HK-2 (cell line): Measurements from ENCODE around the gene STIMATE.

ENCODE experiments used
- DNase-seq: peaks from one replicate; pipeline ENCODE4 v3.0.0-alpha.2; 2018; ENCODE audit not compliant: unreplicated experiment

STIMATE gene

DNA sequence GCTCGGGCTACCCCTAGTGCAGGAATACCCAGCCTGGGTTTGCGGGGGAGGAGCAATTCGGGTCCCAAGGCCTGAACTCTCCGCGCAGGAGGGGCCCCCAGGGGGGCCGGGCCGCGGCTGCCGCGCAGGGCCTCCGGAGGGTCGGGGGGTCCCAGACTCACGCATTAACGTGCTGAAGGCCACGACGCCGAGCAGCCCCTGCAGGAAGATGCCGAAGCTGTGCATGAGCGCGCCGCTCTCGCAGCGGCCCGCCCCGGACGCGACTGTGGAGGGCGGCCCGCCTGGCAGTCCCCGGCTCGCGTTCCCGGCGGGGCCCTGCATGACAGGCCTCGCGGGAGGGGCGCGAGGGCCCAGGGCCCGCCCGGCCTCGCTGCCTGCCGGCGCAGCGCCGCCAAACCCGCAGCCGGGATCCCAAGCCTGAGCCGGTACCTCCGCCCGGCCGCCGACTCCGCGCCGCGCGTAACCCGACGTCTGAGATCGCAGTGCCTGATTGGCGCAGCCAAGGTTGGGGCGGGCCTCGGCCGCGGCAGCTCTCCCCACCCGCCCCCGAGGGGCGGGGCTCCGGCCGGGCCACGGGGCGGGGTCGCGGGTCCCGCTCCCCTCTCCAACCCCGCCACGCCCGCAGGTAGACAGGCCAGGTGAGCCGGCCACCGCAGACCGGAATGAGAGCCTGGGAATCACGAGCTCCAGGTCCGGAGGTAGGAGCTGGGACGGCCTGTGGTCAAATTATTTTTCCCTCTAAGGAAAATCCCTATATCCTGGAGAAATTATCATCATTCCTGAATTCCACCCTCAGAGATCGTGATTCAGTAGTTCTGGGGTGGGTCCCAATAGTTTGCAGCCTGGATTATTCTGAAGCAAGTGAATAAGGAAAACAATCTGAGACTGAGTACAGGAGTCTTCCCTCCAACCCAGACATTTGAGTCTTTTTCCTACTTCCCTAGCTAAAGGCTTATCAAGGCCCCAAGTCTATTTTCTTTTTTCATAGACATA is at the start of gene STIMATE:
STIMATE (minus strand) TSS at position 419 of the 993 bp plus-strand sequence; CDS start at position 321, 98 bp downstream.
- DNase-seq = peak; percentile 73

DNA sequence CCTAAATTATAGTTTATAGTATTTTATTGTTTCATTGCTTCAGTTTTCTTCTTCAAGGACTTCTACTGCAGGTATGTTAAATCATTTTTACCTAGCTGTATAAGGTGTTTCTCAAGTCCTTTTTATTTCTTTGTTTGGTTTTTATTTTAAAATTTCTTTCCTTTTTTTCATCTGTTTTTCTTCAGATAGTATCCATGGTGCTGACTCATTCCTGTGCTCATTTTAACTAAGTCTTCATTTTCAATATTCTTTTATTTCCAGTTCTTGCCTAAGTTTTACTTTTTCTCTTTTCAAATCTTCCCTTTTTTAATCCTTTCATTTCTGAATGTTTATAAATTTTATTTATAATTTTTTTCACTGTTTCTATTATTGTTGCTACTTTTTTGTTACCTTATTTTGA is 42.3 kb upstream of the STIMATE start:
- DNase-seq = no peak

DNA sequence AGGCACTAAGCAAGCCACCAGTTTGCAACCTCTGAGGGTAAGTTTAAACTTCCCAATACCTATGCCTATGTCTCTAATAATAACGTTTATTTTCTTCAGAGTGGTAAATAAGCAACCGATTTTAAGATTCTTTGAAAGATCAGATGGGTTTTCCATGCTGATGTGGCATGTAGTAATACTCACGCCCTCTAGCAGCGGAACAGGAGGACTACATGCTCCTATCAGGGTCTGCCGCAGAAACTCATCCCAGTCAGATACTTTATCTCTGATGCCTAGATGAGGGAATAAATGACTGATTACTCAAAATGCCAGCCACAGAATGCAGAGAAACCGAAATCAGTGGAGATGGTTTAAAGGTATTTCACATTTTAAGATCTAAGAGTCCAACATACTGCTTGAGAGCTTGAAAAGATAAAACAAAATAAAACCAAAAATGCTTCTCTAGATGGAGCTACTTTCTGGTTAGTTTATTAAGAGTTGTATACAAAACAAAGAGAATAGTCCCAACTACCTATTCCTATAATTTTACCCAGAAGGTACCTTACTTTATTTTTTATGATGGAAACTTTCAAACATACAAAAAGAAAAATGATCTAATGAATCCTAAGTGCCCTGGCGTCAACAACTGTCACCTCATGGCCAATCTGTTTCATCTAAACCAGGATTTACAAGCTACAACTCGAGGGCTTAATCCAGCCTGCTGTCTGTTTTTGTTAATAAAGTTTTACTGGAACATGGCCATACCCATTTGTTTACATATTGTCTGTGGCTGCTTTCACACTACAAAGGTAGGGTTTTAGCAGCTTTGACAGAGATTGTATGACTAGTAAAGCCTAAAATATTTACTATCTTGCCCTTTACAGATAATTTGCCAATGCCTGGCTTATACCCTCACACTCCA is 37.5 kb upstream of the STIMATE start:
- DNase-seq = peak; percentile 15

DNA sequence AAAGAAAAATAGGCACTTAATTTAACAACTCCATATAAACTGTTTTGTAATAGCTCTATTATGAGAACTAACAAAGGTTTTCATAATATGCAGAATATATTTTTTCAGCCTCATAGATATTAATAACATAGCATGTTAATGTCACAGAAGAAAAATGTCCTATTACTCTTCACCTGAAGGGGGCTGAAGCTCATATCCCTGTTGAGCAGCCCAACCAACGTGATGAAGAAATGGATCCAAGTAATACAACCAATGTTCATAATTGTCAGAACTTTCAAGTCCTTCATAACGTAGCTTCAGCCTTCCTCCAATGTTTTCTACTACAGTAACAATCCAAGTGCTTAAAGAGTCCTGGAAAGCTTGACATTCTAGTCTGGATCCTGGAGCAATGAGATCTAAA is 34.5 kb upstream of the STIMATE start:
- DNase-seq = no peak

DNA sequence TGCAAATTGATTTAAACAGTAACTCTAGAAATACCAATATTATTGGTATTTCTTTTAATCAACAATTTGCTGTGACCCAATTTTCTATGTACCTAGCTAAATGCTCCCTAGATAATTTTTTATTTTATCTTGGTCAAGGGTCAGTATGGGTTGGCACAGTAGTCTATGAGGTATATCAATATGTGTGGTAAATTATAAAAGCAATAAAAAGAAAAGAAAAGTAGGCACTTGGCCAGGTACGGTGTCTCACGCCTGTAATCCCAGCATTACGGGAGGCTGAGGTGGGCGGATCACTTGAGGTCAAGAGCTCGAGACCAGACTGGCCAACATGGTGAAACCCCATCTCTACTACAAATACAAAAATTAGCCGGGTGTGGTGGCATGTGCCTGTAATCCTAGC is 34.0 kb upstream of the STIMATE start:
- DNase-seq = no peak

DNA sequence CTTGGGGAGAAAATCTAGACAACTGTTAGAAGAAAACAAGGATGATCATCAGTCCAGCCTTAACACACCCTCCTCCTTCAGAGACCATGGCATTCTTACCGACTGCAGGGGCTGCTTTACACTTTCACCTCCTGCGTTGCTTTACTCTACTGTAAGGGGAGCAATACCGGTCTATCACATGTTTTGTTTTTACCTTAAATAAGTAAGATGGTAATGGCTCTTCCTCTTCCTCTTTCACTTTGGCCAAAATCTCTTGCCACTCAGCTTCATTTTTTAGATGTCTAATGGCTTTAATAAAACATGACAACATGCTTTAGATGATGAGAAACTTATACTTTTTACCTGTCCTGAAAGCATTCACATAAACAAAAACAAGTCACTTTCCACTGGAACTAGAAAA is 33.4 kb upstream of the STIMATE start:
- DNase-seq = no peak

DNA sequence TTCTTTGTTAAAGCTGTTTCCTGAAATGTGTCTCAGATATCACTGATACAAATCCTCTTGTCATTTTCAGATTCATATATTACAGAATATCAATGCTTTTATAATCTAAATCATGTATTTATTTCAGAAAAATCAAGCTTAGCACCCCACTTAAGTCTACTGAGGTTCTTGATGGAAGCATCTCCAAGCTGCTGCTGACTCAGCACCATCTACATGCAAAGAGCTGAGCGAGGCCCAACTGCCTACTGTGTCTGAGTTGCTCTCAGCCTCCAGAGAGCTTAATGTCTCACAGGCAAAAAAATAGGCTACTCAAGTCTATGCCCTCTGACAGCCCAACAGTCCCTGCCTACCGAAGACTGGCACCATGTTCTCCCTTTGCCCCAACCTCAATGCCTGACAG is 29.2 kb upstream of the STIMATE start:
- DNase-seq = no peak

DNA sequence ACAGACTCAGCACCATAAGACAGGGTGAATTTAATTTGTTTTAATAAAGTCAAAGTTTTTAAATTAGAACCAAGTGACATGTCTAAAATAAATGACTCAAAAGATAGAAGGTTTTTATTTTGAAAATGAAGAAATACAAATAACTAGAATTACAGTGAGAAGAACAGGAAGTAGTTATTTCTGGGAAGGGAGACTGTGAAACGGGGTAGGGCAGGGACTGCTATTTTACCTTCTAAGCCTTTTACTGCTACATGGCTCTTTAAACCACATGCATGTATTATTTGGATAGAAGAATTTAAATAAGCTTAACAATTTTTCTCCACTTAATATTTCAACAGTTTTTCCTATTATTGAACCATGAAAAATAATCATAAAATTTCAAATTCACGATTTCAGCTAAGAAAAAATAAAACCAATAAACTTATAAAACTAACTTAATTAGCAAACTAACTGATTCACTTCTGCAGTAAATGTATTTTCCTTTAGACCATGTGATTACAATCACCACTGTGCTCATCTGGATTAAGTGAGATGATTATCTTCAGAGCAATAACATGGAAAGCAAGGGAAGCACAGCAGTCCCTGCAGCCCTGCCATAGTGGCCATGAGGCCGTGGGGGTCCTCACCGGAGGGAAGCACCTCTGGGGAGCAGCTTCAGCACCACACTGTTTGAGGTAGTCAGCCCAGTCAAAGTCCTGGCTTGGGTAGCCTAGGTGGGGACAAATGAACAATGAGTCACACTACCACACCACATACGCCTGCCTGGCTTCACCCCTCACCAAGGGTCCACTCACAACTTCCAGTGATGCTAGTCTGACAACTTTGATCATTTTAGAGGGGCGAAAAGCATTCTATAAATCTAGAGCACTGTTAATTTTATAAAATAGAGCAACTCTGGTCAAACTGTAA is 28.3 kb upstream of the STIMATE start:
- no peak for DNase-seq

DNA sequence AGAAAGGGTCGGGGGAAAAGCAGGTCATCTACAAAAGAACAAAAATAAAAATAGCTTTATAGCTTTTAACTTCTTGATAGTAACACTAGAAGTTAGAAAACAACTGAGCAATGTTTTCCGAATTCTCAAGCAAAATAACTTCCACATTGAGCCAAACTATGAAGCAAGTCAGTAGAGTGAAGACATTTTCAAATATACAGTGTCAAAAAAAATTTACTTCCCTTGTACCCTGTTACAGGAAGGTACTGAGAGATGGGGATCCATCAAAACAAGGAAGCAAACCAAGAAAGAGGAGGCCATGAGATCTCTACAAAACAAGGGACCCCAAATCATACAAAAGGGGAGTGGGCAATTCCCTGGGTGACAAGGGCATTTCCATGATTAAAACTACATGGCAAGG is 26.6 kb upstream of the STIMATE start:
- no peak for DNase-seq

DNA sequence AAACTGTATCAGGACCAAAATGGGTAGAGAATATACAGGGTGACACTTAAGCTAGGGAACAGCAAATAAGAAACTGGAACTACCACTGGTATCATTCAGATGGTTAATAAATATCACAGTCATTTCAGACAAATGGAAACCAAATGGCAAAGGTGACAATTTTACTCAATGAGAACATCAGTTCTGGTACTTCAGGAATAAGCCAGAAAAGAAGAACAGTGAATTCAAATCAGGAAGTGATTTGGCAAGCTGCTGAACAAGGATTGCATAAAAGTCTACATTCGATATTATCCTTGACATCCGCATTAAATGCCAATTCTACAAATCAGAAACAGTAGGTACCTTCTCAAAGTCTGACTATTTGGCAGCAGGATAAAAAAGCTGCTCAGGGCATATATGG is 23.5 kb upstream of the STIMATE start:
- no peak for DNase-seq

DNA sequence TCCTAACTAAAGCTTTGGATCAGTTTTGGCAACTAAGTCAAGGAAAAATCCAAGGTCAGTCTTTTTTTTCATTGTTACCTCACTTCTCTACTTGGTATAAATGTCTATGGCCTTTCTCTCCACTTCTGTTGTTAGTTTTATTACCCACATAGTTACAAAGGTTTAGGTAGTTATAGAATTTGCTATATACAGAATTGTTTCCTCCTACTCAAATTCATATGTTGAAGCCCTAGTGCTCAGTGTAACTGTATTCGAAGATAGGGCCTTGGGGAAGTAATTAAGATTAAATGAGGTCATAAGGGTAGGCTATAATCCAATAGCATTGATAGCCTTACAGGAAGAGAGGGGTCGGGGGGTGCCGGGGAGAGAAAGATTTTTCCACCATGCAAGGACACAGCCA is 19.7 kb upstream of the STIMATE start:
- DNase-seq = no peak

DNA sequence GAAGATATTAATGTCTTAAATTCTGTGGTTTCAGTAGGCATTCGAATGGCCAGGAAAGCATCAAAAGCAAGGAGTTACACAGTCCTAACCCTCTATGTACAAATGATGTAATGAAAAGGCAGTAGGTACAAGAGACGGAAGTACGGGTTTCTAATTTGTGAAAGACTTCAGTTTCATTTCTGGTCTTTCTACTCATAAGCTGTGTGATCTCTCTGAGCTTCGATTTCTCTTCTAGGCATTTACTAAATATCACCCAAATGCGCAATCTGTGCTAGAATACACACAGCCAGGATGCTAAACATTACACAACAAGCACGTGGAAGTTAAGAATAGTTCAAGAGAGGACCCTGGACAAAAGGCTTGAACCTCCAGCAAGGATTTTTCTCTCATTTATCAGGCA is 17.9 kb upstream of the STIMATE start:
- DNase-seq = no peak

DNA sequence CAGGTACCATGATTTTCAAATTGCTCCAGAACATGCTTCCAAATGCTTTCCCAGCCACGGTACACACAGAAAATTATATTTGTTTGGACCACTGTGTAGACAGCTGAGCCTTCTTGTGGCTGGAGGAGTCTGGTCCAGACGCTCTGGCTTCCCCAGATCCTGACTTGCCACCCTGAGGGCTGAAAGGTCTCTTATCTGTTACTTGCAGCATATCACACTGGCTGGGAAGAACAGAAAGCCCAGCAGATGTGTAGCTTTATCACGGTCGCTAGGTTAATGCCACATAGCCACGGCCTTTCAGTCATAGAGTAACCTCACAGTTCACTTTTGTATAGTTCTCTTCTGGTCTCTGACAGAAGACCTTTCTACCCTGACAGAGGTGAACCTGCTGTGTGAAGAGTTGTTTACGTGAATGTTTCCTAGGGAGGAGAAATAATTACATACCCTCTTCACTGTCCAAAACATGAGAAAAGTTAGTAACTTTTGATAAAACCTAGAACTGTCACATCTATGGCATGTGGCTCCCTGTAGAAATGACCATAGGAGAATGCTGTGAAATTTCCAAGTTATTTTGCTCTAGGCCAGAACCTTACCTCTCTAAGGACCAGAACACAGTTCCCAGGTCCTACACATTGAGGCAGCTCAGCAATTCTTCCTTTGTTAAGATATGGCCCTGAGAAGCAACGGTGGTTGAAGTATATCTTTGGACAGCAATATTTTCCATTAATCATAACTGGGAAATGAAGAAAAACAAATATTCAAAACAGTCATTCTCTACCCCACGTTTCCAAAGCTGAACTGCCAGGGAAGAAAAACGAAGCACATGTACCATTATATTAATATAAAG is 15.8 kb upstream of the STIMATE start:
- DNase-seq = no peak

DNA sequence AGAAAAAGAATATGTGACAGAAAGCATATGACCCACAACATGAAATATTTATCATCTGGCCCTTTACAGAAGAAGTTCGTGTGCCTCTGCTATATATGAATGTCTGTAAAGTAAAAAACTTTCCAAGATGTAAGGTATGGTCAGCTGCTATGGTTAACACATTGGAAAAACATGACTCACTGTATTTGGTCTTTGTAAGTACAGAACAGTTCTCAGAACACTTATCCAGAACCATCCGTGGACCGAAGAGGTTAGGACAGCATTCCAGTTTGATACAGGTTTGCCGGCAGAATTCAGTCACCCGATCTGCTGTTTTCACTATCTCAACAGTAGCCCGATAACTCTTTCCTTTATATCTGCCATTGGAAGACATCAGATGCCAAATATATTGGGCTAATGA is 13.5 kb upstream of the STIMATE start:
- DNase-seq = no peak

DNA sequence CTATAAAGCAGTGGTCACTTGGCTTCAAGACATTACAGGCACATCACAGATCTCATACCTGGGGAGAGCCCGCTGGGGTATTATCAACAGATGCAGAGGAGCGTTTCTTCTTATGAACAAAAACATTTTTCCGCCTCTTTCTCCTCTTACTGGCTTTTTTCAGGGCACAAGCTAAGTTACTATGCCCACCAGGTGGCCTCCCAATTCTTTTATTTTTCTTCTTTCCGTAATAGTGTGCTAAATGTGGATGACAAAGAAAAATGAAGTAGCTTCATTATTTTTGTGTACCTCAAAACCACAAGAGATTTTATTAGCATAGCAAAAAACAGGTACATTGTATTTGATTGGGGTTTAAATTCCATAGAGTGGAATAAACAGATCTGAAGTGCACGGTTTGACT is 10.1 kb upstream of the STIMATE start:
- no peak for DNase-seq

DNA sequence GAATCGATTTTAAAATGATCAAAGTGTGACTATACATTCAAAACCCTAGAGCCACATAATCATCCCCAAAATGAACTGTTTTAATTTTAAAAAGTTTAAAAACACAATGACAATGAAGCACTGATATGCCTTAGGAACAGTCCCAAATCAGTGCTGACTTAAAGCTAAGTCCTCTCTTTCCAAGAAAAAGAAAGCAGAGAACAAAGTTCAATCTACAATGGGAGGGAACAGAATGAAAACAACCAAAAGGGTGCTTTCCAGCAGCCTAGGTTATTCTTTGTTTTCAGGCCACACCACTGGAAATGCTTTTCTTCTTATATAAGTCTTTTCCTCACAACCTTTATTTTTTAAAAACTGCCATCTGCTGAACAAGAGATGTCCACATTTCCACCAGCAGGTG is 7.2 kb upstream of the STIMATE start:
- DNase-seq = no peak

DNA sequence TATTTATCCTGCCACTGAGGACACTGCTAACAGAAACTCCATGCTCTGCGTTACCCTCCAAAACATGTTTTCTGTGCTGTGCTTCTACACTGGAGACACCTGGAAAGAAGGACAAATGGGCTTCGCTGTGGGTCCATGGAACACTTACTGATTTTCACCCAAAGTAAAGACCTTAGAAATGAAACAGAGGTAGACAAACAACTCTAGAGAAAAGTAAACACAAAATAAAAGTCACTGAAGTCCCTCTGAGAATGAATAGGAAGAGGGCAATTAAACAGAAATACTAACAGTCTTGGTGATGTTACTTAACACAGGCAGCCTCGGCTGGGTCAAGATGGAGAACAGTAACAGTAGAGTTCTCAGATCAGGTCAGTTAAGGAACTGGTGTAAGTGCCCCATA is 6.7 kb upstream of the STIMATE start:
- DNase-seq = no peak

DNA sequence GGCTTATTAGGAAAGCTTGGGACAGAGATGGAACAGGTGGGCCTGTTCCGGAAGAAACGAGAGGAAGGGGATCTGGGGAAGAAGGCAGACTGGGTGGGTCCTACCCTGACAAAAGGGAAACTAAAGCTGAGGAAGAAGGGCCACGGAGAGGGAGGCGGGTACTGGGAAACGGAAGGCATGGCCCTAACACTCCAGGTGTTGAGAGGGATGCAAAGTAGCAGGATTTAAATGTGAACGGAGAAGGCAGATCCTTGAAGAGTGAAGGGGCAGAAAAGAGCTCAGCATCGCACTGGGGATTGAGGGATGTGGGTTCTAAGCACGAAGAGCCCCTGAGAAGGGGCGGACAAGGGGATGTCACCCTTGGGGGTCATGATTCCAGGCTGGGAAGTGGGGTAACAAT is 735 bp downstream of the STIMATE start:
- no peak for DNase-seq

DNA sequence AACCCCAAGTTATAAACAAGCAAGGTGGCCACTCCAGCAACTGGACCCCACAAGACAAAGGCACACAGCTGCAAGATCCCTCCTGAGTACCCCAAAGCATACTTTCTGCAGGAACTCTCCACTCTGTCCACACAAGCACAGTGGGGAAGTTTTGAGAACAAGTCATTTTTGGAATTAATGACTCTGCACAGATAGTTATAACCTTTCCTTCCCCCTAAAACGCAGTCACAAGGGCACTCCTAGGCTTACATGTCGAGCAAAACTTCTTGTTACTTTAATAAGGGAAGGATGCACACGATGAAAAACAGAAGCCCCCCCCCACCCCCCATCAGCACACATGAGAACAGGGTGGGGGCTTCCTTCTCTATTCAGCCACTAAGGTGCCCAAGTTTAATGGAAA is 1.2 kb downstream of the STIMATE start:
- DNase-seq = no peak

DNA sequence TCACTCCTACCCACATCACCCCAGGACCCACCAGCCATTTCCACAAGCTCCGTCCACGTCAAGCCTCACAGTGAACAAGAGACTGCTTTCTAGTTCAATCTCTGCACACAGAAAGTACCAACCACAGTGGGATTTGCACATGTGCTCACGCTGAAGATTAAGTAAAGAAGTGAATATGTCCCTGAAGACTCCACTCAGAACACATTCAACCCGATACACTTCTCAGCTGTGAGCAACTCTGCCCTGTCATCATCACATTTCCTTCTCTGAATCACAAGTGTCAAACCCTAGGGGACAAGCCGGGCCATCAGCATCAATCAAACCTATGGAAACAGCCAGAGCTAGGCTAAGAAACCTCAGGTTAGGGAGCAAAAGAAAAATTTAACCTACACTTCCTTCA is 1.9 kb downstream of the STIMATE start:
- DNase-seq = no peak

DNA sequence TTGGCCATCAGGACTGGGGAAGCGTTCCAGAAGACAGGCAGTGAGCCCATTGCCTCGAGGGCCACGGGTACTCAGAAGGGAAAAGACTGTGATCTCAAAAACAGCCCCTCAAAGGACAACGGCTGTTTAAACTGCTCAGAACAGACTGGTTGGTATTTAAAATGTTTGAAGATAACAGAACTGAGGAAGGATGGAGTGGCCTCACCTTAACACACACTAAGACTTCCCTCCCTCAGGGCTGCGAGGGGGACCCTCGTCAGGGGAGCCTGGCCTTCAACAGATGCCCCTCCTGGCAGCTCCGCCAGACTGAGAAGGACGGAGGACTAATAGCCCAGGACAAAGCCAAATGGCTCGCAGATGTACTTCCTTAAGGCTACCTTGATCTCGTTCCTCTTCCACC is 2.6 kb downstream of the STIMATE start:
- no peak for DNase-seq
